ENCODE measurements around the gene IL34.
"Not testable (repeated sequence)": the region's sequence is repeated elsewhere in the genome, so short reads cannot be mapped to it uniquely, and the experiment has no call there.

Gene IL34

GRCh38 chr16:70627696-70628095 lies 18.7 kb upstream of the IL34 start:
- WGBS (ENCODE audit: extremely low coverage, insufficient coverage, insufficient read length), result no CpG with 5 or more reads among the region's 3 CpGs
- H3K4me1 ChIP-seq (ENCODE audit: control insufficient read depth in 1 of 2, insufficient read depth in 2 of 2, low read length in 2 of 2), result peaks cover 0 to 2% of the 10 kb centered on the region in 2 experiments
- H2AFZ ChIP-seq (ENCODE audit: insufficient read depth, low read length, poor library complexity), result no peak overlapping the region
- no peak overlapping the region for H3K18ac ChIP-seq (ENCODE audit: low read length)
- H3K27ac ChIP-seq (ENCODE audit: low read depth, low read length), result no peak overlapping the region
- no peak overlapping the region for H3K23ac ChIP-seq (ENCODE audit: low read length)
- peak in 1 of 2 donors; percentile 44 for DNase-seq
- no peak overlapping the region for H2BK5ac ChIP-seq (ENCODE audit: low read depth, low read length, poor library complexity)
- no peak overlapping the region for H3K9ac ChIP-seq (ENCODE audit: low read length)
- no peaks in the 10 kb centered on the region for H3K36me3 ChIP-seq (ENCODE audit: control insufficient read depth in 1 of 2, insufficient read depth in 2 of 2, low read length in 2 of 2)
- no peak overlapping the region for H2AK5ac ChIP-seq (ENCODE audit: low read length)
- no peak overlapping the region for H3K4ac ChIP-seq (ENCODE audit: low read depth, low read length)
- H3K14ac ChIP-seq (ENCODE audit: low read length), result no peak overlapping the region
- no peak overlapping the region for H2BK120ac ChIP-seq (ENCODE audit: insufficient read depth, low read length, poor library complexity)
- no peak overlapping the region for H4K12ac ChIP-seq (ENCODE audit: low read depth, low read length)
- H3K79me2 ChIP-seq (ENCODE audit: control insufficient read depth, insufficient read depth, low read length, poor library complexity), result no peaks in the 10 kb centered on the region
- H4K91ac ChIP-seq (ENCODE audit: low read depth, low read length), result no peak overlapping the region
- no peak overlapping the region for H2BK12ac ChIP-seq (ENCODE audit: low read length)
- no peak overlapping the region for H4K8ac ChIP-seq (ENCODE audit: low read depth, low read length)
- H3K4me3 ChIP-seq (ENCODE audit: low read depth, low read length), result no peak overlapping the region
- peaks cover 2% of the 10 kb centered on the region for H3K9me3 ChIP-seq (ENCODE audit: insufficient read depth, low read depth, low read length)
- no peaks in the 10 kb centered on the region for H3K27me3 ChIP-seq (ENCODE audit: insufficient read depth, low read length)
- no peaks in the 10 kb centered on the region for H3K79me1 ChIP-seq (ENCODE audit: low read length)
- H3K4me2 ChIP-seq (ENCODE audit: low read length), result no peak overlapping the region

GRCh38 chr16:70630960-70631745 lies 15.2 kb upstream of the IL34 start:
- Histone ChIP-seq H3K18ac (ENCODE audit: low read length) (no peak overlapping the region), H3K79me1 (ENCODE audit: low read length) (no peaks in the 10 kb centered on the region), H3K9ac (ENCODE audit: low read length) (no peak overlapping the region), H2AFZ (ENCODE audit: insufficient read depth, low read length, poor library complexity) (no peak overlapping the region), H3K4me2 (ENCODE audit: low read length) (no peak overlapping the region), H2AK5ac (ENCODE audit: low read length) (no peak overlapping the region), H2BK120ac (ENCODE audit: insufficient read depth, low read length, poor library complexity) (no peak overlapping the region), H3K4me3 (ENCODE audit: low read depth, low read length) (no peak overlapping the region), H3K79me2 (ENCODE audit: control insufficient read depth, insufficient read depth, low read length, poor library complexity) (no peaks in the 10 kb centered on the region), H3K4me1 (ENCODE audit: control insufficient read depth in 1 of 2, insufficient read depth in 2 of 2, low read length in 2 of 2) (peaks cover 0 to 2% of the 10 kb centered on the region in 2 experiments), H3K4ac (ENCODE audit: low read depth, low read length) (no peak overlapping the region), H3K23ac (ENCODE audit: low read length) (no peak overlapping the region), H4K12ac (ENCODE audit: low read depth, low read length) (no peak overlapping the region), H2BK12ac (ENCODE audit: low read length) (no peak overlapping the region), H3K9me3 (ENCODE audit: insufficient read depth, low read depth, low read length) (peaks cover 2% of the 10 kb centered on the region), H2BK5ac (ENCODE audit: low read depth, low read length, poor library complexity) (no peak overlapping the region), H3K14ac (ENCODE audit: low read length) (no peak overlapping the region), H3K27me3 (ENCODE audit: insufficient read depth, low read length) (no peaks in the 10 kb centered on the region), H3K36me3 (ENCODE audit: control insufficient read depth in 1 of 2, insufficient read depth in 2 of 2, low read length in 2 of 2) (no peaks in the 10 kb centered on the region), H4K91ac (ENCODE audit: low read depth, low read length) (no peak overlapping the region), H3K27ac (ENCODE audit: low read depth, low read length) (no peak overlapping the region), H4K8ac (ENCODE audit: low read depth, low read length) (no peak overlapping the region)
- no CpG with 5 or more reads among the region's 3 CpGs for WGBS (ENCODE audit: extremely low coverage, insufficient coverage, insufficient read length)
- no peak for DNase-seq

- Histone ChIP-seq H3K9ac (ENCODE audit: low read length) (no peak overlapping the region), H3K27ac (ENCODE audit: low read depth, low read length) (no peak overlapping the region), H3K18ac (ENCODE audit: low read length) (no peak overlapping the region), H3K14ac (ENCODE audit: low read length) (no peak overlapping the region), H2BK120ac (ENCODE audit: insufficient read depth, low read length, poor library complexity) (no peak overlapping the region), H2BK5ac (ENCODE audit: low read depth, low read length, poor library complexity) (no peak overlapping the region), H2AK5ac (ENCODE audit: low read length) (no peak overlapping the region), H2AFZ (ENCODE audit: insufficient read depth, low read length, poor library complexity) (no peak overlapping the region), H3K4me2 (ENCODE audit: low read length) (no peak overlapping the region), H3K36me3 (ENCODE audit: control insufficient read depth in 1 of 2, insufficient read depth in 2 of 2, low read length in 2 of 2) (no peaks in the 10 kb centered on the region), H3K79me1 (ENCODE audit: low read length) (no peaks in the 10 kb centered on the region), H3K9me3 (ENCODE audit: insufficient read depth, low read depth, low read length) (peaks cover 2% of the 10 kb centered on the region), H3K4ac (ENCODE audit: low read depth, low read length) (no peak overlapping the region), H4K12ac (ENCODE audit: low read depth, low read length) (no peak overlapping the region), H4K8ac (ENCODE audit: low read depth, low read length) (no peak overlapping the region), H3K23ac (ENCODE audit: low read length) (no peak overlapping the region), H4K91ac (ENCODE audit: low read depth, low read length) (no peak overlapping the region), H2BK12ac (ENCODE audit: low read length) (no peak overlapping the region), H3K4me1 (ENCODE audit: control insufficient read depth in 1 of 2, insufficient read depth in 2 of 2, low read length in 2 of 2) (peaks cover 0 to 2% of the 10 kb centered on the region in 2 experiments), H3K4me3 (ENCODE audit: low read depth, low read length) (no peak overlapping the region), H3K27me3 (ENCODE audit: insufficient read depth, low read length) (no peaks in the 10 kb centered on the region), H3K79me2 (ENCODE audit: control insufficient read depth, insufficient read depth, low read length, poor library complexity) (no peaks in the 10 kb centered on the region)
- no CpG with 5 or more reads among the region's 5 CpGs for WGBS (ENCODE audit: extremely low coverage, insufficient coverage, insufficient read length)
- no peak for DNase-seq
These were observed 14.1 kb upstream of the IL34 start for GRCh38 chr16:70632273-70632672.

- not testable (repeated sequence) for H3K27me3 ChIP-seq (ENCODE audit: insufficient read depth, low read length); H2AK5ac ChIP-seq (ENCODE audit: low read length); H3K4me3 ChIP-seq (ENCODE audit: low read depth, low read length); H2BK5ac ChIP-seq (ENCODE audit: low read depth, low read length, poor library complexity); H3K9ac ChIP-seq (ENCODE audit: low read length); H3K18ac ChIP-seq (ENCODE audit: low read length); H3K79me1 ChIP-seq (ENCODE audit: low read length); H4K91ac ChIP-seq (ENCODE audit: low read depth, low read length); DNase-seq; H3K4me1 ChIP-seq (ENCODE audit: control insufficient read depth in 1 of 2, insufficient read depth in 2 of 2, low read length in 2 of 2); H3K4ac ChIP-seq (ENCODE audit: low read depth, low read length); H3K23ac ChIP-seq (ENCODE audit: low read length); H4K12ac ChIP-seq (ENCODE audit: low read depth, low read length); H4K8ac ChIP-seq (ENCODE audit: low read depth, low read length); H3K9me3 ChIP-seq (ENCODE audit: insufficient read depth, low read depth, low read length); H3K79me2 ChIP-seq (ENCODE audit: control insufficient read depth, insufficient read depth, low read length, poor library complexity); H3K27ac ChIP-seq (ENCODE audit: low read depth, low read length); H3K14ac ChIP-seq (ENCODE audit: low read length); H3K36me3 ChIP-seq (ENCODE audit: control insufficient read depth in 1 of 2, insufficient read depth in 2 of 2, low read length in 2 of 2); H2AFZ ChIP-seq (ENCODE audit: insufficient read depth, low read length, poor library complexity); H3K4me2 ChIP-seq (ENCODE audit: low read length); H2BK120ac ChIP-seq (ENCODE audit: insufficient read depth, low read length, poor library complexity); H2BK12ac ChIP-seq (ENCODE audit: low read length)
- no CpG with 5 or more reads among the region's 10 CpGs for WGBS (ENCODE audit: extremely low coverage, insufficient coverage, insufficient read length)
These were observed 12.7 kb upstream of the IL34 start for GRCh38 chr16:70633617-70634016.
